Measurements from ENCODE around the gene GTF2IRD1. TPM values are rescaled to one million over a fixed set of nuclear protein-coding genes. Genes with fewer than 3 reads are reported as not detected.

GTF2IRD1 gene
- total RNA-seq, result 8.3 and 9.9 TPM in 2 replicates

GRCh38 chr7:74453322-74454011, at the start of gene GTF2IRD1:
Gene GTF2IRD1 (plus strand): TSS chr7:74453906. CDS start chr7:74508081, 54,175 bp downstream.

Other genes starting within 250 kb of the GTF2IRD1 start
- gene LAT2, start 243.9 kb upstream of the GTF2IRD1 start, total RNA-seq, result 0.73 and 1.3 TPM in 2 replicates
- 10.4 and 27.1 TPM in 2 replicates for gene RFC2, start 199.5 kb upstream of the GTF2IRD1 start, total RNA-seq
- 63.6 and 120 TPM in 2 replicates for gene CLIP2, start 164.5 kb upstream of the GTF2IRD1 start, total RNA-seq
- gene GTF2I, start 203.8 kb downstream of the GTF2IRD1 start, total RNA-seq, result 120 and 127 TPM in 2 replicates

Data from smooth muscle cell of trachea (primary cell).